Loucy (cell line): ENCODE results near the gene MARCKS.

Experiments used
- H2AFZ ChIP-seq: fragments of 200-600 bp; sonication (generic); 2 replicates; pipeline ENCODE4 v1.6.0; 2016; ENCODE audit warnings: antibody characterized with exemption, mild to moderate bottlenecking, low read length, moderate library complexity
- H3F3A ChIP-seq: fragments of 200-600 bp; 2 replicates; pipeline ENCODE4 v1.6.0; 2016; ENCODE audit warnings: antibody characterized with exemption, low read depth, mild to moderate bottlenecking
- H3K27me3 ChIP-seq: fragments of 200-600 bp; sonication (generic); 2 replicates; pipeline ENCODE4 v1.6.1; 2014; ENCODE audit warnings: low read length, mild to moderate bottlenecking; ENCODE audit not compliant: insufficient read depth, poor library complexity, severe bottlenecking
- H3K36me3 ChIP-seq: fragments of 200-600 bp; sonication (generic); 2 replicates; pipeline ENCODE4 v1.6.1; 2016; ENCODE audit warnings: low read length; ENCODE audit not compliant: insufficient read depth
- H3K4me1 ChIP-seq: fragments of 200-600 bp; sonication (generic); 2 replicates; pipeline ENCODE4 v1.5.1; 2014; ENCODE audit warnings: low read length, mild to moderate bottlenecking; ENCODE audit not compliant: insufficient read depth, poor library complexity, severe bottlenecking
- H3K4me2 ChIP-seq: fragments of 200-600 bp; sonication (generic); 2 replicates; pipeline ENCODE4 v1.6.0; 2014; ENCODE audit warnings: antibody characterized with exemption, low read length, low read depth, mild to moderate bottlenecking; ENCODE audit not compliant: poor library complexity, severe bottlenecking
- H3K4me3 ChIP-seq: fragments of 200-600 bp; sonication (generic); 2 replicates; pipeline ENCODE4 v1.5.1; 2014; ENCODE audit warnings: low read length, mild to moderate bottlenecking, mixed read lengths; ENCODE audit not compliant: poor library complexity, severe bottlenecking
- H3K79me2 ChIP-seq: fragments of 200-600 bp; sonication (generic); 2 replicates; pipeline ENCODE4 v1.6.1; 2014; ENCODE audit warnings: low read length; ENCODE audit not compliant: insufficient read depth
- H3K9ac ChIP-seq: fragments of 200-600 bp; sonication (generic); 2 replicates; pipeline ENCODE4 v1.6.0; 2014; ENCODE audit warnings: mild to moderate bottlenecking, low read depth, low read length, moderate library complexity; ENCODE audit not compliant: poor library complexity, severe bottlenecking
- H3K9me2 ChIP-seq: fragments of 200-600 bp; sonication (generic); replicated peaks from 2 replicates; pipeline ENCODE4 v1.6.1; 2016; ENCODE audit warnings: low read depth, low read length, mixed read lengths
- H3K9me3 ChIP-seq: fragments of 200-600 bp; sonication (generic); 2 replicates; pipeline ENCODE4 v1.6.1; 2014; ENCODE audit warnings: mild to moderate bottlenecking, antibody characterized with exemption, low read length, low read depth; ENCODE audit not compliant: insufficient read depth
- H4K20me1 ChIP-seq: fragments of 200-600 bp; sonication (generic); 2 replicates; pipeline ENCODE4 v1.6.0; 2014; ENCODE audit warnings: antibody characterized with exemption, low read length, mild to moderate bottlenecking; ENCODE audit not compliant: insufficient read depth, poor library complexity, severe bottlenecking
- EZH2phosphoT487 ChIP-seq: fragments of 200-600 bp; IDR thresholded peaks from 2 replicates; pipeline ENCODE4 v1.6.1; 2018; ENCODE audit warnings: antibody characterized with exemption, mild to moderate bottlenecking, moderate library complexity, borderline replicate concordance
- TF ChIP-seq, protein P1 (sequence below): fragments of 200-600 bp; sonication (generic); conservative IDR thresholded peaks from 2 replicates; pipeline ENCODE4 v1.5.1; 2014; ENCODE audit warnings: mild to moderate bottlenecking, antibody characterized with exemption, low read length

The MARCKS gene

DNA sequence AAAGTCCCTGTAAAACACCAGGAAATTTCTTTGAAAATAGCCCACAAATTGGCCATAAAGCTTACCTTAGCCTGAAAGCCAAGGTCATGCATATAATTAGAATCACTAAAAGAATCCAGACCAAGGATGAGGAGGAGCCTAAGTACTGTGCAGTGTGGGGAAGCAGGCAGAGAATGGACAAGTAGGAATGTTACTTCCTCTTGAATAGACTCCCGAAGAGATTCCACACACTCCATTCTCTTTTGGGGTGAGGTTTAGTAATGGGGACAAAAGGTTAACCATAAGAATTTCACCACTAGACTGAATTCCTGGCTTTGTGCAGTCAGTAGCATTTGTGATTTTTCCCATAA lies 27.5 kb upstream of the MARCKS start:
- Histone ChIP-seq H3K4me3 (no peak overlapping the region), H2AFZ (no peak overlapping the region), H3K36me3 (no peaks in the 10 kb centered on the region), H4K20me1 (no peaks in the 10 kb centered on the region), H3K9me3 (no peaks in the 10 kb centered on the region), H3K4me1 (no peaks in the 10 kb centered on the region), H3K9me2 (no peaks in the 10 kb centered on the region), H3K9ac (no peak overlapping the region), H3K4me2 (no peak overlapping the region), H3F3A (no peaks in the 10 kb centered on the region), H3K79me2 (no peaks in the 10 kb centered on the region), H3K27me3 (no peaks in the 10 kb centered on the region)
- TF ChIP-seq EZH2phosphoT487 = no peak
- TF ChIP-seq, protein P1, sequence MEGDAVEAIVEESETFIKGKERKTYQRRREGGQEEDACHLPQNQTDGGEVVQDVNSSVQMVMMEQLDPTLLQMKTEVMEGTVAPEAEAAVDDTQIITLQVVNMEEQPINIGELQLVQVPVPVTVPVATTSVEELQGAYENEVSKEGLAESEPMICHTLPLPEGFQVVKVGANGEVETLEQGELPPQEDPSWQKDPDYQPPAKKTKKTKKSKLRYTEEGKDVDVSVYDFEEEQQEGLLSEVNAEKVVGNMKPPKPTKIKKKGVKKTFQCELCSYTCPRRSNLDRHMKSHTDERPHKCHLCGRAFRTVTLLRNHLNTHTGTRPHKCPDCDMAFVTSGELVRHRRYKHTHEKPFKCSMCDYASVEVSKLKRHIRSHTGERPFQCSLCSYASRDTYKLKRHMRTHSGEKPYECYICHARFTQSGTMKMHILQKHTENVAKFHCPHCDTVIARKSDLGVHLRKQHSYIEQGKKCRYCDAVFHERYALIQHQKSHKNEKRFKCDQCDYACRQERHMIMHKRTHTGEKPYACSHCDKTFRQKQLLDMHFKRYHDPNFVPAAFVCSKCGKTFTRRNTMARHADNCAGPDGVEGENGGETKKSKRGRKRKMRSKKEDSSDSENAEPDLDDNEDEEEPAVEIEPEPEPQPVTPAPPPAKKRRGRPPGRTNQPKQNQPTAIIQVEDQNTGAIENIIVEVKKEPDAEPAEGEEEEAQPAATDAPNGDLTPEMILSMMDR = no peak

DNA sequence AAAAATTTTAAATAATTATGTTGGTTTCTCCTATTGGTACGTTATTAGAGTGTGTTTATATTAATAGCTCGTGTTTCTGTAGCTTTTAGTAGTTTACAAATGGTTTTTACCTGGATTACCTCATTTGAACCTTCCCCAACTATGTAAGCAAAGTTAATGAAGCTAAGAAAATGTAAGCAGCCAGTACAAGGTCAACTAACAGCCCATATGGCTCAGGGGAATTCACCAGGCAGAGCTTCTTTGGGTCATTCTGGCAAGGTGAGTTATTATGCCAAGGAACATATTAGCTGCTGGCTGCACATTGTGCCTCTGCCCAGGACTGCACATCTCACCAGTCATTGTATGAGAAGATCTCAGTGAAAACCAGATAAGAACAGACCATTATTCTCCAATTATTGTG lies 27.0 kb upstream of the MARCKS start:
- Histone ChIP-seq H3K4me2 (no peak overlapping the region), H3K9me3 (no peaks in the 10 kb centered on the region), H3K9ac (no peak overlapping the region), H3K9me2 (no peaks in the 10 kb centered on the region), H3K4me1 (no peaks in the 10 kb centered on the region), H3K27me3 (no peaks in the 10 kb centered on the region), H3F3A (no peaks in the 10 kb centered on the region), H4K20me1 (no peaks in the 10 kb centered on the region), H3K4me3 (no peak overlapping the region), H2AFZ (no peak overlapping the region), H3K36me3 (no peaks in the 10 kb centered on the region), H3K79me2 (no peaks in the 10 kb centered on the region)
- TF ChIP-seq, protein P1 = no peak
- no peak for TF ChIP-seq EZH2phosphoT487

DNA sequence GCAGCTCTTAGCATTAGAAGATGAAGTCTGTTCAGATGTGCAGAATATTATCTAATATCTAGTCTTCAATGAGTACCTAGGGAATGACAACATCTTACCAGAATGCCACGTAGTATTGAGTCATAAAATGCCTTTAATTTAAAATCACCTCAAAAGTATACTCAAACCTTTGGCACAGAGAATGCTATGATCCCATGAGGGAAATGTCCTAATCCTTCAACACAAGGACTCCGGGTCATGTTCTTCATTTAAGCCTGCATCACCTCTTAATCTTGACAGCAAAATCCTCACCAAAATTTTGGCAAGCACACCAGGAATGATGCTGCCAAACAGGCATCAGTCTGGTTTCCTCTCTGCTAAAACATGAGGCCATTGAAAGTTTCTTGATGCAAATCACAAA lies 23.6 kb upstream of the MARCKS start:
- no peaks in the 10 kb centered on the region for H3K4me1 ChIP-seq
- no peak overlapping the region for H3K4me3 ChIP-seq
- no peaks in the 10 kb centered on the region for H3F3A ChIP-seq
- no peaks in the 10 kb centered on the region for H3K79me2 ChIP-seq
- H2AFZ ChIP-seq = no peak overlapping the region
- H3K36me3 ChIP-seq = no peaks in the 10 kb centered on the region
- no peaks in the 10 kb centered on the region for H3K9me2 ChIP-seq
- H4K20me1 ChIP-seq = no peaks in the 10 kb centered on the region
- H3K27me3 ChIP-seq = no peaks in the 10 kb centered on the region
- H3K9ac ChIP-seq = no peak overlapping the region
- no peak overlapping the region for H3K4me2 ChIP-seq
- no peaks in the 10 kb centered on the region for H3K9me3 ChIP-seq
- TF ChIP-seq EZH2phosphoT487 = no peak
- TF ChIP-seq, protein P1 = no peak
